GM21723 (cell line): ENCODE results near the gene SURF1.
A peak's percentile ranks its signal among the peaks of the same experiment; 100 is the strongest.
"Not testable (repeated sequence)": the region's sequence is repeated elsewhere in the genome, so short reads cannot be mapped to it uniquely, and the experiment has no call there.

Source experiments
- ATAC-seq: cut with Tn5 transposase; IDR thresholded peaks from one replicate; pipeline ENCODE4 v1.9.1; 2021; ENCODE audit warnings: mild to moderate bottlenecking, moderate library complexity; ENCODE audit not compliant: unreplicated experiment

Gene SURF1

GRCh38 chr9:133384736-133385321, 28.5 kb upstream of the SURF1 start:
- no peak for ATAC-seq

- ATAC-seq = no peak
Observed at GRCh38 chr9:133383438-133383837, 27.2 kb upstream of the SURF1 start.

DNA sequence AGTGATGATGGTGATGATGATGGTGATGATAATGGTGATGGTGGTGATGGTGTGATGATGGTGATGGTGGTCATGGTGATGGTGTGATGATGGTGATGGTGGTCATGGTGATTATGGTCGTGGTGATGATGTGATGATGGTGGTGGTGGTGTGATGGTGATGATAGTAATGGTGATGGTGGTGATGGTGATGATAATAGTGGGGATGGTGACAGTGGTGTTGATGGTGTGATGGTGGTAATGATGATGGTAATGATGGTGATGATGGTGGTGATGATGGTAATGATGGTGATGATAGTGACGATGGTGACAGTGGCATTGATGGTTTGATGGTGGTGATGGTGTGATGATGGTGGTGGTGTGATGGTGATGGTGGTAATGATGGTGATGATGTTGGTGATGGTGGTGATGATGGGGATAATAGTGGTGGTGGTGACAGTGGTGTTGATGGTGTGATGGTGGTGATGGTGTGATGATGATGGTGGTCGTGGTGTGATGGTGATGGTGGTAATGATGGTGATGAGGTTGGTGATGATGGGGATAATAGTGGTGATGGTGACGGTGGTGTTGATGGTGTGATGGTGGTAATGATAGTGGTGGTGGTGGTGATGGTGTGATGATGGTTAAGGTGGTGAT, 26.3 kb upstream of the SURF1 start:
- ATAC-seq = no peak

GRCh38 chr9:133380734-133381133, 24.4 kb upstream of the SURF1 start:
- no peak for ATAC-seq

- ATAC-seq = no peak
Observed at GRCh38 chr9:133379153-133380086, 23.1 kb upstream of the SURF1 start.

- ATAC-seq = no peak
Observed at GRCh38 chr9:133378408-133378962, 22.2 kb upstream of the SURF1 start.

- no peak for ATAC-seq
Observed at GRCh38 chr9:133377721-133378216, 21.5 kb upstream of the SURF1 start.

- ATAC-seq = not testable (repeated sequence)
Observed at GRCh38 chr9:133377280-133377679, 21.0 kb upstream of the SURF1 start.

DNA sequence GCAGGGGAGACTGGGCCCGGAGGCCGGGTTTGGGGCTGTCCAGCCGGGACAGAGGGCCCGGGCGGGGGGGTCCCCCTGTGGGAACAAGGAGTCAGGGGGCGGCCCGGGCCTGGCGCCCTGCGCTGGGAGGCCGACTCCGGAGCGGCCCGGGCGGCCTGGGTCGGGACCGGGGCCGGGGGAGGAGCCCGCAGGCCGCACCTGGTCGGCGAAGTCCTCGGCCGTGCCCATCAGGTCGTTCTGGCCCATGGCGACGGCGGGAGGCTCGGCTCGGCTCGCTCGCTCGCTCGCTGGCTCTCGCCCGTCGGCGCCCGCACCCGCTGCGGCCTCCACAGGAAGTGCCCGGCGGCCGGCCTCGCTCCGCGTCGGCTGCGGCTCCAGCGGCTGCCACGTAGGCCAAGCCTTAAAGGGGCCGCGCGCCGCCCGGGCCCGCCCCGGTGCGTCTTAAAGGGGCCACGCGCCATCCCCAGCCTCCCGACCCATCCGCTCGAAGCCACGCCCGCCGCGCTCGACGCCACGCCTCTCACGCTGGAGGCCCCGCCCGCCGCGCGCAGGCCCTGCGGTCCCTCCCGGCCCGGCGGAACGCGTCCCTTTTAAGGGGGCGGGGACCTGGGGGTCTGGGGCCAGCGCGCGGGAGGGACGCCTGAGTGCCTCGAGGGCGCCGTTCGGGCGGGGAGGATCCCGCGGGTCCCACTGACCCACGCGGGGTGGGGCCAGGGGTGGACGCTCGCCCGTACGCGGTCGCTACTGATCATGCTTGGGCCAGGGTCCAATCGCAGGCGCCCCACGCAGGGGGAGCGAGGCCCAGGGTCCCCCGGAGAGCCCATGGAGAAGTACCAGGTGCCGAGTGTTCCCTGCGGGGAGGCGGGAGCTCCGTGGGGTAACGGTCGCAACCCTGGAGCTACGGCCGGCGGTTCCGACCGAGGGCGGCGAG, 19.7 kb upstream of the SURF1 start, which contains the start of the genes STKLD1 and SURF4:
Gene STKLD1 (plus strand): TSS at position 643 of the 931 bp plus-strand sequence. CDS start 108 bp downstream, at position 751.
Gene SURF4 (minus strand): TSS at position 337 of the 931 bp plus-strand sequence. CDS start 91 bp downstream, at position 246.
- ATAC-seq = peak; percentile 85

DNA sequence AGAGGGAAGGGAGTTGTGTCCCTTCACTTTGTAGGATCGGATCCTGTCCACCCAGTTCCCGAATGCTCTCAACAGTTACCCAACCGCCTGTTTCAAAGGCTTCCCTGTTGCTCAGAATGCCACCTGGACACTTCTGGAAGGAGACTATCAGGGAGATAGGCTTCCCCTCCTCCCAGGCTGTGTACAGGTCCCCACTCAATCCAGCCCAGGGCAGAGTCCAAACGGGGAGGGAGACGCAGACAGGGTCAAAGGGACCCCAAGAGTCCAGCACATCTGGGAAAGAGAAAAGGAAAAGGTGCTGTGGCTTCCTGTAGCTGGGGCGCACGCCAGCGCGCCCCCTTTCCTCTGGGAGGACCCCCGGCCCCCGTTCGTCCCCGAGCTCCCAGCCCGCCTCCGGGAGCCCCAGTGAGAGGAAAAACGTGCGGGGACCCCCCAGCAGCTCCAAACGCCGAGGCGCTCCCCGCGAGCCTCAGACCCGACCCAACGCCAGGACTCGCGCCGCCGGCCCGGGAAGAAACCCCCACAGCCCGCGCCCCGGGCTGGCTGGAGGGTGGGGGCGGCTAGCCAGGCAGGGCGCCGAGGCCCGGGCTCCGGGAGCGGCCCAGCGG, 18.9 kb upstream of the SURF1 start:
- ATAC-seq = peak; percentile 23

- ATAC-seq = no peak
Observed at GRCh38 chr9:133374612-133375115, 18.4 kb upstream of the SURF1 start.

DNA sequence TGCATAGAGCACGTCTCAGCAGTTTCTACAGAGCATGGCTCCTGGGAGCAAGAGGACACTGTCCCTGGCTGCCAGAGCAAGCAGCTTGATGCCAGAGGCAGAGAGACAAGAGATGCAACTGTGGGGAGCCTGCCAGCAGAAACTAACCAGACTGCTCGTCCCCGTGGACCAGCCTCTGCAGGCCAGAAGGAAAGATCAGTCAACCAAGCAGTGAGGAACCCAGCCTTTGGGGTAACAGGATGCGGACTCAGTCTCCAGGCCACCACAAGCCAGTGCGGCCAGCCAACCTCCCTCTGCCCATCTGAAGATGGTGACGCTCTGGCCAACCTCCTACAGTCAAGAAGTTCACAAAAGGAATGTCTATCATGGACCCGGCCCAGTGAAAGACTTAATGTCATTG, 15.9 kb upstream of the SURF1 start:
- ATAC-seq = no peak

GRCh38 chr9:133371261-133371711, 15.0 kb upstream of the SURF1 start:
- no peak for ATAC-seq

DNA sequence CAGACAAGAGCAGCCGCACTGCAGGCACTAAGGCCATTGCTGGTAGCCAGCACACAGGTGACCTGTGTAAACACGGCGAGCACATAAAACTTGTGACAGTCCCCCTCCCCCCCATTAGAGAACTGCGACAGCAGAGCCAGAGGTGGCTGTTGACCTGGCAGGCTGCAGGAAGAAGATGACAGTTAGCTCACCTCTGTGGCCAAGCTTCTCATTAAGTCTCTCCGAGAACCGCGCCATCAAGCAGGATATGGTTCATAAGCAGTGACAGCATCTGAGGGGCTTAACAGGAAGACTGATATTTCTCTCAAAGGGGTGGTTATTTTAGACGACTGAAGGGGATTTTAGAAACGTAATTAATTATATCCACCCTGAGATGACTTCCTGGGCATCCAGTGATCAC, 14.4 kb upstream of the SURF1 start:
- no peak for ATAC-seq

DNA sequence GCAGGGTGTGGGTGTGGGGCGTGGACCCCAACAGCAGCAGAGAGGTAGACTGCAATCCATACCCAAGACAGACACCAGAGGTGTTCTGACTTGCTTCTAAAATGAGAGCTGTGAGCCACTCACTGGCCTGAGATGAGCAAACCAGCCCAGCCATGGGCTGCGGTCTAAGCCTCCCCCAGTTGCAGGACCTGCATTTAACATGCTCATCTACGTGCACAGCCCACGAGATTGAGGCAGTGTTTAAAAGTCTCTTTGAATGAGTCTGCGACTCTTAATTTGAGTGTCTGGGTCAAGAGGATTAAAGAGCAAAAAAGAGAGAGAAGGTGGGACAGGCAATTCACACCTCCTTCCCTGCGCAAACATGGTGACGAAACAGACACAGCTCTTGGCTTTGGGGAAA, 13.6 kb upstream of the SURF1 start:
- ATAC-seq = no peak

DNA sequence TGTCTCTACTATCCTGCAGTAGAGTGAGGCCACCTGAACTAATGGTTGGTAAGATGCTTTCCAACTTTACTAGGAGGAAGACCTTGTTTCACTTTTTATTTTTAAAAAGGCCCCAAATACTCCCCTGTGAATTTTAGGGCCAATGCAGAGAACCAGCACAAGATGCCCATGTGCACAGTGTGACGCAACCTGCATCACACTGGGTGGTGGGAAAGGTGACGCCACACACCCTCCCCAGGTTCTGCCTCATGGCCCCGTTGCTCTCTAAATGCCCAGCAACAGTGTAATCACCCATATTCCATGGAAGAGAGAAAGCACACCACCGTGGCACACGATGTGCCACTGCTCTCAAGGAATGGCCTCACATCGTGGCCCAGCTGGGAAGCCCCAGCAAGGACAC, 13.1 kb upstream of the SURF1 start:
- ATAC-seq = no peak

GRCh38 chr9:133368249-133368881, 12.1 kb upstream of the SURF1 start:
- ATAC-seq = no peak

GRCh38 chr9:133367778-133368177, 11.5 kb upstream of the SURF1 start:
- ATAC-seq = no peak

- no peak for ATAC-seq
Observed at GRCh38 chr9:133367221-133367620, 10.9 kb upstream of the SURF1 start.
